NCI-H1436 (cell line): Measurements from ENCODE around the gene ZNF467.
A peak's percentile ranks its signal among the peaks of the same experiment; 100 is the strongest.

Experiments used
- DNase-seq: peaks from one replicate; lab custom pipeline; 2025; lab: John Stamatoyannopoulos, UW

ZNF467 gene

DNA sequence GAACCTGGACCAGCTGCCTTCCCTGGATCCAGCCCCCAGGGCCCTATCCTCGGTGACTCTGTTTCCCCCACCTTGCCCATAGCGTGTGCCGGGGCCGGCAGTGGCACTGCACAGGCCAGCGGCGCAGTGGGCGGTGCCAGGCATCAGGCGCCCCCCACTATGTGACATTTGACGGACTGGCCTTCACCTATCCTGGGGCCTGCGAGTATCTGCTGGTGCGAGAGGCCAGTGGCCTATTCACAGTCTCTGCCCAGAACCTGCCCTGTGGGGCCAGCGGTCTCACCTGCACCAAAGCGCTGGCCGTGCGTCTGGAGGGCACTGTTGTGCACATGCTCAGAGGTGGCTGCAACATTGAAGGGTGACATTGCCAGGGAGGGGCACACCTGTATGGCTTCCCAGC lies 12.0 kb upstream of the ZNF467 start:
- no peak for DNase-seq

DNA sequence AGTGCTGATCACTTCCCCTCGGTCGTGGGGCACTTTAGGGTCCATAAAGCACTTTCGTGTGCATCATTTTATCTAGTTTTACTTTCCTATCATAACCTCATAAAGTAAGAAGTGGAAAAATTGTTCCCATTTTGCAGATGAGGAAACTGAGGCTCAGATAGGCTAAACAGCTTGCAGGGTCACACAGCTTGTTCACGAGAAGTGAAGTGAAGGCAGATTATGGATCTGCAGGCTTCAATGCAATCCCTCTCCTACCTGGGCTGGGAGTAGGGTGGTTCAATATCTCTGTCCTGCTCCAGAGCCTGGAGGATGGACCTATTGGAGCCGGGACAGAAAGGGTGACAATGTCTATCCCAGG lies 10.8 kb upstream of the ZNF467 start:
- no peak for DNase-seq

DNA sequence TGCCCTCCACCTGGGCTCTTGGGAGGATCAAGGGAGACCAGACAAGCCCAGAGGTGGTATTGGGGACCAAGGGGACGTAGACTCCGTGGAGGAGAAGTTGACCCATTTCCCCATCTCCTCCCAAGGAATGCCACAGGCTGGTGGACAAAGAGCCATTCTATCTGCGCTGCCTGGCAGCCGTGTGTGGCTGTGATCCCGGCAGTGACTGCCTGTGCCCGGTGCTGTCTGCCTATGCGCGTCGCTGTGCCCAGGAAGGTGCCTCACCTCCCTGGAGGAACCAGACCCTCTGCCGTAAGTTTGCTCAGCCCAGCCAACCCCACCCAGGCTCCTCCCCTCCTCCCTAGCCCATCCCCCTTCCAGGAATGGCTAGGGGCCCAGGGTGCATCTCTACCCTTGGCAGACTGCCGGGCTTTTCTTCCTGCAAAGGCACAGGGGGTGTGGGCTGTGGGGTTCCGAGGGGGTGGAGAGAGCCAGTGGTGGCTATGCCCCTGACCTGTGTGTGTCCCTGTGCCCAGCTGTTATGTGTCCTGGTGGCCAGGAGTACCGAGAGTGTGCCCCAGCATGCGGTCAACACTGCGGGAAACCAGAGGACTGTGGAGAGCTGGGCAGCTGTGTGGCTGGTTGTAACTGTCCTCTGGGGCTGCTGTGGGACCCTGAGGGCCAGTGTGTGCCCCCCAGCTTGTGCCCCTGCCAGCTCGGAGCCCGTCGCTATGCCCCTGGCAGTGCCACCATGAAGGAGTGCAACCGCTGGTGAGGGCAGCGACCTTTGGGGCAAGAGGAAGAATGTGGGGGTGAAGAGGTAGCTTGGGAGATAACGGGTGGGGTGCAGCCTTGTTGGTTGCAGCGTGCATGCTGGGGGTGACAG lies 10.2 kb upstream of the ZNF467 start:
- no peak for DNase-seq

DNA sequence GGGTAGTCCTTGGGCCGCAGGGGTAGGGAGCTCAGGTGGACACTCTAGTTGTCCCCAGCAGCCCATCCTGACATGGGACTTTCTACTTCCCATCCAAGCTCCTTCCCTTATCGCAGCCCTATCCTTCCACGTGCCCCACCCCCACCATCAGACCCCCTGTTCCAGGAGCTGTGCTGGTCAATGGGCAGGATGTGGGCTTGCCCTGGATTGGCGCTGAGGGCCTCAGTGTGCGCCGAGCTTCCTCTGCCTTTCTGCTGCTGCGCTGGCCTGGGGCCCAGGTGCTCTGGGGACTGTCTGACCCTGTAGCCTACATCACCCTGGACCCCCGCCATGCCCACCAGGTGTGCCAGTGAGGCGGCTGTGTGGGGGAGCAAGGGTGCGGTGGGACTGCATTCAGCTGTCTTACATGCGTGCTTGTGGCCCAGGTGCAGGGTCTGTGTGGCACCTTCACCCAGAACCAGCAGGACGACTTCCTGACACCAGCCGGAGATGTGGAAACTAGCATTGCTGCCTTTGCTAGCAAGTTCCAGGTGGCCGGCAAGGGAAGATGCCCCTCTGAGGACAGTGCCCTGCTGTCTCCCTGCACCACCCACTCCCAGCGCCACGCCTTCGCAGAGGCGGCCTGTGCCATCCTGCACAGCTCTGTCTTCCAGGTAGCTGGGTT lies 9.4 kb upstream of the ZNF467 start:
- no peak for DNase-seq

DNA sequence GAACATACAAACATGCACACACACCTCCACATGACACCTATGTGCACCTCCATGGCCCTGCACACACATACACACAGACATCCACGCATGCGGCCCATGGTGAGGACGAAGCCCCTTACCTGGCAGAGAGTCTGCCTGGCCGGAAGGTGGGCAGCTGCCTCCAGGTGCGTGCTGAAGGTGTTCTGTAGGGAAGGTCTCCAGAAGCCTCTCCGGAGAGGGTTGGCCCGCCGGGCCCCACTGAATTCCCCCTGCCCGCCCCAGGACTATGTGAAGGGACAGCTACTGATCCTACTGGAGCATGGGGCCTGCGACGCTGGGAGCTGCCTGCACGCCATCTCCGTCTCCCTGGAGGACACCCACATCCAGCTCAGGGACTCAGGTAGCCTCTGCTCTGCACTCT lies 8.5 kb upstream of the ZNF467 start:
- DNase-seq = no peak

DNA sequence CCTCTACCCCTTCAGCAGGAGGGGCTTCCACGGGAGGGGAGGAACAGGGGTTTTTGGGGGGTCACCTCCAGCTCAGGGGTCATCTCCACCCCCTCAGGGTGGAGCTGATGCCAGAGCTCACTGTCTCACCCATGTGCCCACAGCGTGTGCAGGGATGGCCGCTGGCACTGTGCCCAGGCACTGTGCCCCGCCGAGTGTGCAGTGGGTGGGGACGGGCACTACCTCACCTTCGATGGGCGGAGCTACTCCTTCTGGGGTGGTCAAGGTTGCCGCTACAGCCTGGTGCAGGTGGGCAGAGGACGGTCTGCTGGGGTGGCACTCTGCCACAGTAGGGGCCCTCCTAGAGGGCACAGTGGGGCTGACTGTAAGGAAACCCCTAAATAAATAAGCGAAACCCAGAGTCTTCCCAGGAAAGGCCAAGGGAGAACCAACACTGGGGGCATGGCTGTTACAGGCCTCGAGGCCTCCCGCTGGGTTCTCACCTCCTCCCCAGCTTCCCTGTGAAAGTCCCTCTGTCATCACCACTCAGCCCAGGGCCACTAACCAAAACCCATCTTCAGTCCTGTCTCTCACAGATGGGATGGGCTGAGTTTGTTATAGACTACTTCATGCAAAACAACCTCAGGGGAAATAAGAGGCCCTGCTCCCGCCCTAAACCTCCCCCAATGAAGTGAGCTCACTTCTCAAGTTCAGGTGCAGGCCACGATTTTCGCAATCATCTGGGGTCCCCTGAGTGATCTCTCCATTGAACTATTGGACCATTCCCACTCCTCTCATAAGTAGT lies 7.4 kb upstream of the ZNF467 start:
- no peak for DNase-seq

DNA sequence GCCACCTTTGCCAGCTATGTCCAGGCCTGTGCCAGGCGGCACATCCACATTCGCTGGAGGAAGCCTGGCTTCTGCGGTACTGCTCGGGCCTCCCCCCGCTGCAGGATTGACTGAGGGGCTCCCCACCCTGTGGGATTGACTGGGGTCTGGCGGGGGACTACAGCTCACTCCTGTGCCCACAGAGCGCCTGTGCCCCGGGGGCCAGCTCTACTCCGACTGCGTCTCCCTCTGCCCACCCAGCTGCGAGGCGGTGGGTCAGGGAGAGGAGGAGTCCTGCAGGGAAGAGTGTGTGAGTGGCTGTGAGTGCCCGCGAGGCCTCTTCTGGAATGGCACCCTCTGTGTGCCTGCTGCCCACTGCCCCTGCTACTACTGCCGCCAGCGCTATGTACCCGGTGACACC lies 6.7 kb upstream of the ZNF467 start:
- no peak for DNase-seq

DNA sequence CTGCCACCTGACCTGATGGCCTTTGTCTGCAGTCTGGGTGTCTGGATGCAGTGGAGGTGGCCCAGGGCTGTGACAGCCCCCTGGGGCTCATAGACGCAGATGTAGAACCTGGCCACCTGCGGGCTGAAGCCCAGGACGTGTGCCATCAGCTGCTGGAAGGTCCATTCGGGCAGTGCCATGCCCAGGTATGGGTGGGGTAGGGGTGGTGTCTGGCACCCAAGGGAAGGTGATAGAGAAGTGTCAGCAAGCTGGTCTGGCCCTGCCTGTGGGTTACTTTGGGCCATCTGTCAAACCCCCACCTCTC lies 6.1 kb upstream of the ZNF467 start:
- DNase-seq = no peak

DNA sequence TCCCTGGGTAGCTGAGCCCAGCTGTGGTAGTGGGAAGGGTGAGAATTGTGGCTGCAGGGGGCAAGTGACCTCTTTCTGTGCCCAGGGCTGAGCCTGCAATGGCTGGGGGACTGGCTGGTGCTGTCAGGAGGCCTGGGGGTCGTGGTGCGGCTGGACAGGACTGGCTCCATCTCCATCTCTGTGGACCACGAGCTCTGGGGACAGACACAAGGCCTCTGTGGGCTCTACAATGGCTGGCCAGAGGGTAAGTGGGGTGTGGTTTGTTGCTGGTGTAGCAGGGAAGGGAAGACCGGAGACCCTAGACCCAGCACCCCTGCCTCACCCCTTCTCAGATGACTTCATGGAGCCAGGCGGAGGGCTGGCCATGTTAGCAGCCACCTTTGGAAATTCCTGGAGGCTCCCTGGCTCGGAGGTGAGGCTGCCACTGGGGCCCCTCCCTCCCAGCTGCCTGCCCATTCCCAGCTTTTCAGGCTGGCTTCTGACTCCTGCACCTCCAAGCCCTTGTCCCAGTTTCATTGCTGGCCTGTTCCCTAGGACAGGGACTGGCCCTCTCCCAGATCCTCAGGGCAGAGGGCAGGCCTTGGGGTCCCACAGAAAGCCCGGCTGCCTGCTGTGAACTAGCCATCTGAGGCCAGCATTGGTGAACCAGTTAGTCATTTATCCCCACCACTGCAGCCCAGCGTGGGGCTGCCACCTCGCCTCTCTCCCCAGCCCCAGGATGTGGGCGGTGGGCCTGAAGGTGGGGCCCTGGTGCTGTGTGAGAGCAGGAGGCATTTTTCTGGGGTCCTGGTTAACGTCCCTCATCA lies 5.5 kb upstream of the ZNF467 start:
- DNase-seq = no peak

DNA sequence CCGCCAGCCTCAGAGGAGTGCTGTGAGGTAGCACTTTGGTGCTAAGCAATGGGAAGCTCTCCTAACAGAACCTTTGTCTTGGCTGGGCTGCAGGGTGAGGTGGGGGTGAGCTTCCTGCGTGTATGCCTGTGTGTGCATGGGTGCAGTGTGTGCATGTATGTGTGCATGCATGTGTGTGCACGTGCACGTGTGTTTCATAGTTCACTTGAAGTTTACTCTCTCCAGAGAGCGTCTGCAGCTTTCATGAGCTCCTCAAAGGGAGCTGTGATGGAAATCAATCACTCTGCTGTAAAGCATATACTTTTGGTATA lies 4.9 kb upstream of the ZNF467 start:
- DNase-seq = no peak

DNA sequence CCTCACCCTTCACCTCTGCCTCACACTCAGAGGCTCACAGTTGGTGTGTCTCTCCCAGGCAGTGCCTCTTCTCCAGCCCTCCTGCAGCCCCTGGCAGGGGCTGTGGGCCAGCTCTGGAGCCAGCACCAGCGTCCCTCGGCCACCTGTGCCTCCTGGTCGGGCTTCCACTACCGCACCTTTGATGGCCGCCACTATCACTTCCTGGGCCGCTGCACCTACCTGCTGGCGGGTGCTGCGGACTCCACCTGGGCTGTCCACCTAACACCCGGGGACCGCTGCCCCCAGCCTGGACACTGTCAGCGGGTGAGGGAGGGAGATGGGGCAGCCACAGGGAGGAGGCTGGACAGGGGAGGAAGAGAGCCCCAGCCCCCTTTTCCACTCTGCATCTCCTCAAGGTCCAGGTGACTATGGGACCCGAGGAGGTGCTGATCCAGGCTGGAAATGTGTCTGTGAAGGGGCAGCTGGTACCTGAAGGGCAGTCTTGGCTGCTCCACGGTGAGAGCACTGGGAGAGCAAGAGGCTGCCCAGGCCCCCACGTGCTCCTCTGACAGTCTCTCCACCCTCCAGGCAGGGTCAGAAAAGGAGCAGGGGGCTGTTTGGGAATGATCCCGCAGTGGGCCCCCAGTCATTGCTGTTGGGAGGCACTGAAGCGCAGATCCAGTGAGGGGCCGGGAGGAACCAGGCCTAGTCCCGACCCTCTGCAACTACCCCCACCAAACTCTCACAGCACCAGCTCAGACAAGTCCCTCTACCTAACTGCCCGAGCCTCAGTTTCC lies 4.4 kb upstream of the ZNF467 start:
- DNase-seq = no peak

DNA sequence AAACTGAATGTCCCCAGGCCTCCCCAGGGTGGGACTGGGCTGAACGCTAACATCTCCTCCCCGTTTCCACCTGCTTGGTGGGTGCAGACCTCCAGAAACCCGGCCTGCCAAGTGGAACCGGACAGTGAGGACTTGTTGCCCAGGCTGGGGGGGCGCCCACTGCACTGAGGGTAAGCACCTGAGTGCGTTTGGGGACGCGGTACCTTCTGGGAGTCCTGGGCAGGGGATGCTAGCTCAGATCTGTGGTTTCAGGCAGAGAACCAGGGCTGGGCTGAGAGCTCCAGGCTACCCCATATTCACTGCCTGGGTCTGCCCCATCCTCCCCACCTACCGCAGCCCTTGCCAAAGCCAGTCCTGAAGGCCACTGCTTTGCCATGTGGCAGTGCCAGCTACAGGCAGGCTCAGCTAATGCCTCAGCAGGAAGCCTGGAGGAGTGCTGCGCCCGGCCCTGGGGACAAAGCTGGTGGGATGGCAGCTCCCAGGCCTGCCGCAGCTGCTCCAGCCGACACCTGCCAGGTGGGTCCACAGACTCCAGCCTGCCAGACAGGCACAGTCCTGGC lies 3.5 kb upstream of the ZNF467 start:
- no peak for DNase-seq

DNA sequence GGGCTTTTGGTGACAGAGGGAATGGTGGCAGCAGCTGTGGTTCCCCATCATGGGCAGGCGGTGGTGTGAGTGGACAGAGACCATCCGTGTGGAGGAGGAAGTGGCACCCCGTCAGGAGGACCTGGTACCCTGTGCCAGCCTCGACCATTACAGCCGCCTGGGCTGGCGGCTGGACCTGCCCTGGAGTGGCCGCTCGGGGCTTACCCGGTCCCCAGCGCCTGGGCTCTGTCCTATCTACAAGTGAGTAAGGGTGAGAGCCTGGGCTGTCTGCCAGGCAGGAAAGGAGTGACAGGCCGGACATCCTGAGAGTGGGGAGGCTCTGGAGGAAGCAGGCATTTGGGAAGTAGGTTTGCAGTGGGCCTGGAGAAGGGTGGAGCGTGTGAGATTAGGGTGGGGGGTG lies 2.9 kb upstream of the ZNF467 start:
- no peak for DNase-seq

DNA sequence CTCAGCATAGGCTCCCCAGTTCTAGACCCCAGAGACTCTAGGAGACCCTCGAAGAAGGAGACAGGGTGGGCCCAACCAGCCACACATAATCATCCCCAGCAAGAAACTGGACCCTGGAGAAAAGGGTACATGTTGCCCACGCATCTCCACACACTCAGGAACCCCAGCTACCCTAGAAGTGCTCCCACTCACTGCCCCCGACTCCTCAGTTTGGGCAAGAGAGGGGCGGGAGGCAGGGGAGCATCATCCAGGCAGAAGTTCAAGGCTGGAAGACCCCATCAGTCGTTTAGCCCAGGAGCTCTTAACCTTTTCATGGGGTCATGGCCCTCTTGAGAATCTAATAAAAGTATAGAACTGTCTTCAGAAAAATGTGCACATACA lies 1.8 kb upstream of the ZNF467 start:
- DNase-seq = no peak

DNA sequence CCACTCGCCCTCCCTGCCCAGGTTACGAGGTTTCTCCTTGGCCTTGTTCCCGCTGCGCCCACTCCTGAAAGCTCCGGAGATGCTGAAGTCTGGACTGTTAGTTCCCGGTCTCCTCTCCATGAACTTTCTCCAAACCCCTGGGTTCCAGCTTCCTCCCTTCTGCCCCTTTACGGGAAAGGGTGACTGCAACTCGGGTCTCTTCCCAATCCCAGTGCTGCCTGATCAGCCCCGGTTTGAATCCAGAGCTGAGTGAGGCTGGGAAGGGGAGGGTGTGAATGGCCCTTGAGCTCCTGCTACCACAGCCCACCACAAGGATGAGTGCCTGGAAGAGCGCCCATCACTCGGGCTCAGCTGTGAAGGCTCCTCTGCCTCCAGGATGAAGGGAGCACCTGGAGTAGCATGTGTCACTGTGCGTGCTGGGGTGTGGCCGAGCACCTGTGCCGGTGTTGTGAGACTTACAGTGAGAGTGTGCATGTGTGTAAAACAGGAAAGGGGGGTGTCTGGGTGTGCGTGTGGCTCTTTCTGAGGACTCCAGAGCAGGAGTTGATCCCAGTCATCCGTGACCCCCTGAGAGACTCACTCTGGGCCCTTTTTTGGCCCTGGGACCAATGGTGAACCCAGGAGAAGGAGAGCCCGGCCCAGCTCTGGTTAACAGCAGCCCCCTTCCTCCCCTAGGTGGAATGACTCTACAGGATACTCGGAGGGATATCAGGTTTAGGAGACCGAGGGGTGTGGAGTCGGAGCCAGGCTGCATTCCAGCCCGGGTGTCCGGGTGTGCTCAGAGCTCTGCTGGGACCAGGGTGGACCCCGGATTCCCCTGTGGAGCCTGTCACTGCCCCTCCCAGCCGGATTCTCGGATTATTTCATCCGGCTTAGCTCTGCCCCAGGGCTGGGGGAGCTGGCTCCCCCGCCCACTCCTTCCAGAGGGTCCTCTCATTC lies 1.1 kb upstream of the ZNF467 start:
- DNase-seq = no peak

DNA sequence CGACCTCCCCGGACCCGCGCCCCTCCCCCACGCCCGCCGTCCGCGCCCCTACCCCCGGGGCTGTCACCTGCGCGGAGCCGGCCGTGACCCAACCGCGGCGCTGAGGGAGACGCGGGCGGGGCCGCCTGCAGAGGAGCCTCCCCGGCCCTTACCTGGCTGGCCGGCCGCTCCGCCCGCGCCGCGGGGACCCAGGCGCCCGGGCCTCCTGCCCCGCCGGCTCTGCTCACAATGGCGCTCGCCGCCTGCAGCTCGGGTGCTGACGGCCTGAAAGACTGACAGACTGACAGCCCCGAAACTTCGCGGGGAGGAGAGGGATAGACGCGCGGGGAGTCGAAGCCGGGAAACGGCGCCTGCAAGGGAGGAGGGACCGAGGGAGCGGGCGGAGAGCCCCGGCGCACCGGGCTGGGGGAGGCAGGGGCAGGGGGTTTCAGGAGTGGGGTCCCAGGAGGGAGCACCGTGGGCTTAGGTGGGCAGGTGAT lies 393 bp downstream of the ZNF467 start:
- no peak for DNase-seq

DNA sequence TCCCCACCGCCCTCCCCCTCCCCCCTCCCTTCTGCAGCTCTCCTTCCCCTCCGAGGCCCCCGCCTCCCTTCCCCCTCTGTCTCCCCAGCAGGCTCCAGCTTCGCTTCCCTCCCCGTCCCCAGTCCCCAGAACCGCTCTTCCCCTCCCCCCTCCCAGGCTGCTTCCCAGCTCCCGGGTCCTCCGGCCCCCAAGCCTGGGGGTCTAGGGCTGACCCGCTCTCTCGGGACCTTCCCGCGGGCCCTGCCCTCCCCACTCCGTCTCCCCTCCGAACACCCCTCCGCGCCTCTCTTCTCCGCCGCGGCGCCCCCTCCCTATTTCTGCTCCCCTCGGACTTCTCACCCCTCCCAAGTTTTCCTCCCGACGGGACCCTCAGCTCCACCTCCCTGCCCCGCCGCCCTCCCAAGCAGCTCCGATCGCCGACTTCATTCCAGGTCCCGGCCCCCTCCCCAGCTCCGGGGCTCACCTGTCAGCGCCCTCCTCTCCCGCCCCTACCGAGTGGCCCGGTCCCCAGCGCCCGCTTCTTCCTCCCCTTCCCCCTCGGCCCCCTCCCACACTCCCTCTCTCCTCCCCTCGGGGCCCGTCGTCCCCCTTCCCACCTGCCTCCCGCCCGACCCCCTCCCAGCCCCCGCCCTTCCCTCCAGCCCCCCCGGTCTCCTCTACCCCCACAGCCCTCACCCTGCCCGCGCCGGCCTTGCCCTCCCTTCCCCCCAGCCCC lies 990 bp downstream of the ZNF467 start:
- DNase-seq = no peak

DNA sequence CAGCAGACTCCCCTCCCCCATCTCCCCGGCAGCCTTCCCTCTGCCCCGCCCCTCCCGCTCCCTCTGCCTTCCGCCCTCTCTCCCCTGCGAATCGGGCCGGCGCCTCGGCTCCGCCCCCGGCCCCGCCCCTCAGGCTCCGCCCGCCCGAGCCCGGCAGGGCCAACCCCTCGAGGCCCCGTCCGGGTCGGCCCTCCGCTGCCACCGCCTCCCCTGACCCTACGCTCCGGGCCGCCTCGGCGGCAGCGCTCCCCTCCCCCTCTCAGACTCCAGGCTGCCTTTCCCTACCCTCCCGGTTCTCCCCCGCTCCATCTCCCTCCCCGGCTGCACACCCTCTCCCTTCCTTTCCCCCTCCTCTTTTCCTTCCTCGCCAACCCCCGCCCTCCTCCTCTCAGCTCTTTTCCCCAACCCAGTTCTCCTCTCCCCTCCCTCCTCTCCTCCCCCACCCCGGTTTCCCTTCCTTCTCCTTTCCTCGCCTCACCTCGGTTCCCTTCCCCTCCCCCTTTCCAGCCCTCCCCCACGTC lies 1.6 kb downstream of the ZNF467 start:
- DNase-seq = peak; percentile 73
